HG02588 (cell line): ENCODE data around the gene PLA2G4A.

Source experiments
- ATAC-seq: cut with Tn5 transposase; IDR thresholded peaks from one replicate; pipeline ENCODE4 v1.9.1; 2021; ENCODE audit warnings: mild to moderate bottlenecking, moderate library complexity; ENCODE audit not compliant: unreplicated experiment

The PLA2G4A gene

DNA sequence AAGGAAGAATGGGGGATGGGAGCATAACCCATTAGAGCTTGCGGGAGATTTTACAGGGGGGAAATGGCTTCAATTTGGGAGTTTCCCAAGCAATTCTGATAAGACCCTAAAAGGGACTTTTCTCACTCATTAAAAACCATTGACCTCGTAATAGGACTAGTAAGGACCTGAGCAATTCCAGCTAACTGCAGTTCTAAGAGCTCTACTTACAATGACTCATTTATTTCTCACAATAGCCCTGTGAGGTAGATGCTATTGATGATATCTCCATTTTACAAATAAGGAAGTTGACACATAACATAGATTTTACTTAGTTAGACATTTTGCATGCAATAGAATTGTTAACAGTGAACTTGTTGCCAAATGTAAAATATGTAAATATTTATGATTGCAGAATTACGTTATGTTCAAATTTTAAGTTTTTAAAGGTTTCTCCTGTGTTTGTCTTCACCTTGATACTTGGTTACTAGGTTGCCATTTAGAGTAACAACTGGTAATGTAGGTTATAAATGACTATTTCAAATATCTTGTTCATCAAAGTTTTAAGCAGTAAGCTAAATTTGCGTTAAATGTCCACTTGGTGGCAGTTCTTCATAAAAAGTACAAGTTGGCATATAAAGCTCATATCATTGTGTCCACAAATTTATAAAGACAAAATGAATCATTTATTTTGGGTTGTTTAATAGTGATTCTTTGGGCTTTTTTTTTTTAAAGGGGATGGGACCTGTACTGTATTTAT, 182.0 kb downstream of the PLA2G4A start:
- ATAC-seq, result no peak

- no peak for ATAC-seq
Measured at GRCh38 chr1:187013582-187014200, 184.9 kb downstream of the PLA2G4A start.

GRCh38 chr1:187018291-187018690, 189.5 kb downstream of the PLA2G4A start:
- ATAC-seq, result no peak

DNA sequence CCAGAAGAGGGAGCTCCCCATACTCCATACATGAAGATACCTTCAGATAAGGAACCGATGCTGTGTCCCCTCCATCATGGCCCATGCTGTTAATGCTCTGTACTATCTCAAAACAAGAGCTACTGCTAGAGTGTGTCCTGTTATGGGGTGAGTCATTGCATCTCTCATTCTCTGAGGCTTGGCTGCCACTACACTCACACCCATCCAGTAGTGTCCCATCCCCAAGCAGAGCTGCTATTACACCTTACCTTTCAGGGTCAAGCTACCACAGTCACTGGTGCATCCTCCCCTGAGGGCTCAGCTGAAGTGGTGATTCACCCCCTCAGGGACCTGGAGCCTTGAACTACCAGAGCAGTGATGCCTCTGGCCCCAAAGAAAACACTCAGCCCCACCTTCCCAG, 198.5 kb downstream of the PLA2G4A start:
- no peak for ATAC-seq

GRCh38 chr1:187032316-187032981, 203.7 kb downstream of the PLA2G4A start:
- ATAC-seq, result no peak

- ATAC-seq, result no peak
Measured at GRCh38 chr1:187032982-187033692, 204.4 kb downstream of the PLA2G4A start.

GRCh38 chr1:187033693-187034390, 205.1 kb downstream of the PLA2G4A start:
- no peak for ATAC-seq

GRCh38 chr1:187034501-187034900, 205.8 kb downstream of the PLA2G4A start:
- ATAC-seq, result no peak

- ATAC-seq, result no peak
Measured at GRCh38 chr1:187037973-187038553, 209.3 kb downstream of the PLA2G4A start.
